IPS-NIHi7 (cell line): Measurements from ENCODE around the gene PSMG4.

Source experiments
- DNase-seq: peaks from one replicate; pipeline ENCODE4 v3.0.0; 2012; ENCODE audit warnings: mixed read lengths; ENCODE audit errors: extremely low spot score

Gene PSMG4

GRCh38 chr6:3290149-3290930 lies 31.6 kb downstream of the PSMG4 start:
- DNase-seq = no peak

DNA sequence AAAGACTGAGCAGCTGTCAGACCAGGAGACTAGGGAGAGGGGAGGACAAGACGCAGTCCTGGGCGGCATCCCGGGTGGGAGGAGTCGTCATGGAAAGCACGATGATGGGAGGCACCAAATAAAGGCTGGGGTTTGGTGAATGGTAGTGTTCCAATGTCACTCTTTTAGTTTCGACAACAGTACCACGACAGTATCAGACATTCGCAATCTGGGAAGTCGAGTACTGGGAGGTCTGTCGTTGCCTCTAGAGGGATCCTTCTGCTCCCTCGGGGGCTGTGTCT lies 32.1 kb downstream of the PSMG4 start:
- DNase-seq = no peak

- DNase-seq = no peak
Observed at GRCh38 chr6:3291346-3291745, 32.6 kb downstream of the PSMG4 start.

DNA sequence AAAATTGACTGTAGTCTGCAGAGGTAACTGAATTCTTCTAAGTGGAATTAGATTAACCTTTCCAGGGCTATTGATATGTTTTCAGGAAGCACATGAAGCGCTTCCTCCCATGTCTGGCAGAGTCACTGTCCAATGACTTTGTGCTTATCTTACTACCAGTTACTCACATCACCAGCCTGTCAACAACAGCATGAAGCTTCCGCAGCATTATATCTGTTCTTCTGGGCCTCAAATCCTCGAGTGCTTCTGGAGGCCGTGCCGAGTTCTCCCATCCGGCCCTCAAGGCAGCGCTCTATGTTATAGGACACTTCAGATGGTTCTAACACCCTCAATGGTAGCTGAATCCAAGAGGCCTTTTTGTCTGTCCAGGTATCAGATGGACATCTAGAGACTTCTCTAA lies 33.2 kb downstream of the PSMG4 start:
- no peak for DNase-seq

- no peak for DNase-seq
Observed at GRCh38 chr6:3292431-3293197, 33.9 kb downstream of the PSMG4 start.

- DNase-seq = no peak
Observed at GRCh38 chr6:3293271-3294155, 34.8 kb downstream of the PSMG4 start.

DNA sequence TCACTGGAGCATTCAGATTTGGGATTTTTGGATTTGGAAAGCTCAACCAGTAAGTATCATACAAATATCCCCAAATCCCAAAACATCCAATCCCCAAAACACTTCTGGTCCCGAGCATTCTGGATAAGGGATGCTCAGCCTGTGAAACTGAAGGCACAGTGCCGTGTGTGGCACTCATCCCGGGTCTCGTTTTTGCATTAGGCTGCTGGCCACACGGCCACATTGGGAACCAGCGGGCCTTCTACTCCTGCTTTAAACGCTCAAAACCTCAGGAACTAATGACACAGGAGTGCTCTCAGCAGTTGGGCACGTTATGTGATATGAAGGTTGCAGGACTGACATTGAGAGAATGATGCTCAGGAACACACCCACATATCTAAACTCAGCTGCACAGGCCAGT lies 35.6 kb downstream of the PSMG4 start:
- DNase-seq = no peak

GRCh38 chr6:3294921-3295871 lies 36.4 kb downstream of the PSMG4 start:
- peak; percentile 61 for DNase-seq

GRCh38 chr6:3296078-3296477 lies 37.3 kb downstream of the PSMG4 start:
- DNase-seq = no peak

- no peak for DNase-seq
Observed at GRCh38 chr6:3296537-3296936, 37.8 kb downstream of the PSMG4 start.

GRCh38 chr6:3297006-3297405 lies 38.3 kb downstream of the PSMG4 start:
- no peak for DNase-seq

GRCh38 chr6:3297909-3298308 lies 39.2 kb downstream of the PSMG4 start:
- DNase-seq = no peak

GRCh38 chr6:3299221-3299620 lies 40.5 kb downstream of the PSMG4 start:
- DNase-seq = no peak

- DNase-seq = no peak
Observed at GRCh38 chr6:3301506-3301905, 42.8 kb downstream of the PSMG4 start.

GRCh38 chr6:3303795-3304411 lies 45.2 kb downstream of the PSMG4 start:
- DNase-seq = no peak

DNA sequence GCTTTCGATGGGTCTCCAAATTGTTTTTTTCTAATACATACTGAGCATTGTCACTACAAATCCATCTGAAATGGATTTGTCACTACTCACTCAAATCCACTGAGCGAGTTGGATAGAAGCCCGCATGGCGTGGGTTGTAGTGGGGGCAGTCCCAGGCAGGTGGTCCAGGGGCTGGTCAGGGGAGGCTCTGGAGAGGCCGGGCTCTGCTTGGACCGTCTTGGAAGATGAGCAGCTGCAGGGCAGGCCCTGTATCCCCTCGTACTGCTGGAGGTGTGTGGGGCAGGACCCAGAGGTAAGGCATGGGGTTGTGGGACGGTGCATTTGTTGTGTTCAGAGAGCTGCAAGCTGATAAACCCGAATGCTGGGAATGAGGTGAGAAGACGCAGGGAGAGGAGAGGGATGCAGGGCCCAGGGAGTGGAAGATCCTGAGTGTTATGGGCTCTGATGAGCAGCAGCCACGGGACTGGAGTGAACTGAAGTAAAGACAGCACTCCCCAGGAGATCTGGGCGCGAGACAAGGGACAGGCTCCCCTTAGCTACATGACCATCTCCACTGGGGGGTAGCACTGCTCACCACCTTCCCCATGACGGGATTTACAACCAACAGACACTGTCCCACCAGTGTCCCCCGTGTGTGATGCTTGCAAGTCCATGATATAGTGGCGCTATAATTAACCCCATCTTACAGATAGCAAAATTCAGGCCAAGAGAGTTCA lies 45.9 kb downstream of the PSMG4 start:
- DNase-seq = no peak

DNA sequence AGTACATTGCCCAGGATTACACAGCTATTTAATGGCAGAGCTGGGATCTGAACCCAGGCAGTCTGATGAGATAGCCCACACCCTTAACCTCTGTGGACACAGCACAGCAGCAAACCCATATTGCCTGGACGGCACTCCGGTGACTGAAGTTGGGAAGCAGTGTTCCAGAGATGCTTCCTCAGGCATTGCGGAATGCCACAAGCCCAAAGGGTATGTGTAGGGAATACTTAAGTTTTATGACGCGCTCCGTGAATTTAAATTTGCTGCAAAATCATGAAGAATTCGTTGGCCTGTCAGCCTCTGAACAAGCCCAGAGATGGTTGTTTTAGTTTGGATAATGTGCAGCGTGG lies 46.4 kb downstream of the PSMG4 start:
- no peak for DNase-seq

GRCh38 chr6:3305831-3306230 lies 47.1 kb downstream of the PSMG4 start:
- DNase-seq = no peak

- no peak for DNase-seq
Observed at GRCh38 chr6:3306848-3307247, 48.1 kb downstream of the PSMG4 start.

GRCh38 chr6:3307436-3307835 lies 48.7 kb downstream of the PSMG4 start:
- DNase-seq = no peak
